GM21528 (cell line): ENCODE data around the gene GRAP2.
"Not testable (repeated sequence)": the region's sequence is repeated elsewhere in the genome, so short reads cannot be mapped to it uniquely, and the experiment has no call there.

Experiments
- ATAC-seq: cut with Tn5 transposase; IDR thresholded peaks from one replicate; pipeline ENCODE4 v1.9.1; 2021; ENCODE audit warnings: mild to moderate bottlenecking, moderate library complexity; ENCODE audit not compliant: unreplicated experiment, low FRiP score

Gene GRAP2

DNA sequence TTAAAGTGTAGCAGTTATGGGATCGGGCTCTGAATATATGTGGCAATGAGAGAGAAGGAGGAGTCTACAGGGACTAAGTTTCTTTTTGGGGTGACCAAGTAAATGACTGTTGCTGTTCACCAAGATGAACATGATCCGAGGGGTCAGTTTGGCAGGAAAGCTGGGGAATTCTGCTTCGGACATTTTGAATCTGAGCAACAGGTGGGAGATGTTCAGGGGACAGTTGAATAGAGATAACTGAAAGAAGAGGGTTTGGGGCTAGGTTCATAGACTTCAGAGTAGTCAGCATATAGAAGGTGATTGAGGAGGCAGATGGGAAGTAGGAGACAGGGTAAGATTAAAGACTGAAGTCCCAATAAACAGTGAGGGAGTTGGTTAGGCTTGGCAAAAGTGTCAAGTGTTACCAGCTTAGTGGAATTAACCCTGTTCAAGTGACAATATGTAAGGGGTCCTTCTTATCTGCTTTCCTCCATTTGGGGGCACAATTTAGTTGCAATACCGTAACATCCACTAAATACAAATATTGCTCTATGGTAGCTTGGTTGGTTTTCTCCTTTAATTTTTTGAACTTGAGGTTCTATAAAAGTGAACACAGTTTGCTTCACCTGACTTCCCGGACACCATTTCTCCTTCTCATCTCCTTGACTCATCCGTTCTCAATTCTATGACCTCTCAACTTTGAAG, 4.4 kb upstream of the GRAP2 start:
- ATAC-seq: no peak

DNA sequence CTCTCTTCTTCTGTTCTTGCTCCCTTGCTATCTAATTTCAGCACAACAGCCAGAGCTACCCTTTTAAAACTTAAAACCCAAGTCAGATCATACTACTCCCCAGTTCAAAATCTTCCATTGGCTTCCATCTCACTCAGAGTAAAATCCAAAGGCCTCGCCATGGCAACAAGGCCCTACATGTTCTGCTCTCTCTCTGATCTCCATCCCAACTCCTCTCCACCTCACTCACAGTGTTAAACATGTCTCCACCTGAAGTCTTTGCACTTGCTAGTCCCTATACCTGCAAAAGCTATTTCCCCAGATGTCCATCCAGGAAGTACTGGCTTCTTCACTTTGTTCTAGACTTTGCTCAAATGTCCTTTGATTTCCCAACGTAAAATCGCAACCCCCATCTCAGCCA, 3.0 kb upstream of the GRAP2 start:
- ATAC-seq: no peak

- ATAC-seq: no peak
Observed at GRCh38 chr22:39898997-39899396, 1.9 kb upstream of the GRAP2 start.

DNA sequence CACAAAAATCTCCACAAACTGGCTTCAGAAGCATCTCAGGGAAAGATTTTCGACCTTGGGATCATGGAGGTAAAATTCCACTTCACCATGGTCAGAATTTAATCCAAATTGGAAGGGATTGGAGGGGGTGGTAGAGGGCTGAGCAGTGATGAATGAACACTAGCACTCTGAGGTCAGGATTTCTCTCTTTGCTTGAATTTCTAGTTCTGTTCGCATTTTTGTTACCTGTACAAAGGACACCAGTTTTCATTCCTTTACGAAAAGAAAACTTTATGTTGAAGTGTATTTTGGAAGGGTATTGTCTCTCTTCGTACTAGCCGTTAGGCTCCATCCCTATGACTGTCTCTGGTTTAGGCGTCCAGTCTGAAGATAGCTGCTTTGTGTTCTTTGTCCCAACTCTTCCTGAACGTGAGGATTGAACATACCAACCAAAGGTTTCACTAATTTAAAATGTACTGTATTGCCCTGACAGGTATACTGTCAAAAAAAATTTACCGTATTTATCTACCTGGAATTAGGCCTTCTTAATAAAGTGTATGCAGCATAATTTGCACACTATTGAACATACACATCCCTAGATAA, 772 bp downstream of the GRAP2 start:
- no peak for ATAC-seq

- ATAC-seq: not testable (repeated sequence)
Observed at GRCh38 chr22:39904024-39904423, 3.1 kb downstream of the GRAP2 start.

- ATAC-seq: no peak
Observed at GRCh38 chr22:39904862-39905261, 4.0 kb downstream of the GRAP2 start.

DNA sequence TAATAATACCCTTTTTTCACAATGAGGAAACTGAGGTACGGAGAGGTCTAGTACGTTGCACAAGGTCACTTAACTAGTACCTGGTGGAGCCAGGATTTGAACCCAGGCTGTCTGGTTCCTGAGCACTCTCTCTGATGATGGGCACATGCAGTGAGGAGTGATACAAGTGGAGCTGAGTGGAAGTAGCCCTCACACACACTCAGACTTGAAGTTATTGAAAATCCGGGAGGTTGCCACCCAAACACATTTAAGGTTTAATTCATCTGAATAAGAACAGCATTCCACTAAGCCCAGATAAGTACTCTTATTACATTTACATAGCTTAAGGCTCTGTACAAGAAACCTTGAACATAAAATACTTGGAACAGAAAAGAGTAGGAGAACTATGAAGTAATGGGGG, 4.8 kb downstream of the GRAP2 start:
- ATAC-seq: no peak

- no peak for ATAC-seq
Observed at GRCh38 chr22:39906207-39906606, 5.3 kb downstream of the GRAP2 start.

GRCh38 chr22:39907047-39907446, 6.2 kb downstream of the GRAP2 start:
- ATAC-seq: no peak

GRCh38 chr22:39907605-39908097, 6.8 kb downstream of the GRAP2 start:
- no peak for ATAC-seq

- ATAC-seq: no peak
Observed at GRCh38 chr22:39908136-39908535, 7.3 kb downstream of the GRAP2 start.

DNA sequence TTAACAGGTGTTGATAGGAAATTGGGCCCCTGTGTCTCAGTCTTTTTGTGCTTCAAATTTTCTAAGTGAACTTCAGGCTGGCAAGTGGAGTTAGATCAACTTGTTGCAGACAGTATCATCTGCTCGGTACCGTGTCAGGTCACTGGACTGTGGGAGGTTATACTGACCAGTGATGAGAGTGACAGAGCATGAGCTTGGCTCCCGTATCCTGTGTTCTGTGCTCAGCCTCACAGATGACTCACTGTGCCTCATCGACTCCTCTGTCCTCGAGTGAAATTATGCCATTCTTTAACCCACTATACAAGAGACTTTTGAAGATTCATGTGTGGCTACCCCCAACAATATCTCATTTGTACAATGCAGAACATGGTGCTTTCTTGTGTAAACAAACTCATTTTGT, 7.9 kb downstream of the GRAP2 start:
- ATAC-seq: no peak

- no peak for ATAC-seq
Observed at GRCh38 chr22:39910876-39911613, 10.2 kb downstream of the GRAP2 start.

DNA sequence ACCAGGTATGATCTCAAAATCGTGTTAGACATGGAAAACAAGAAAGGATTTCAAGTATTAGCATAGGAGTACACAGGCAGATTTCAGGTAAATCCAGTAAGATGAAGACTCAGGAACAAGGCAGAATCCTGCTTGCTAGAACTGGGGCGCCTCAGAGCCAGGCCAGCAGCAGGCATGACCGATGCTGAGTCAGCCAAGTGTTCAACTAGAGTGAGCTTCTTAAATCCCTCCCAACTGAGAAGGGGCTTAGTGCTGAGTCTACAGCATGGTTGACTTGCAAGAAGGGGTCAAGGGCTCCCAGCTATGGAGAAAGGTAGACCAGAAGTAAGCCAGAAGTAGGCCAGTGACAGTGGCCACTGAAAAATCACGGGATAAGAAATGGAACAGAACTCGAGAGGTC, 12.4 kb downstream of the GRAP2 start:
- no peak for ATAC-seq

- no peak for ATAC-seq
Observed at GRCh38 chr22:39913886-39914285, 13.0 kb downstream of the GRAP2 start.

- no peak for ATAC-seq
Observed at GRCh38 chr22:39914584-39914983, 13.7 kb downstream of the GRAP2 start.

- ATAC-seq: no peak
Observed at GRCh38 chr22:39915295-39915726, 14.4 kb downstream of the GRAP2 start.

GRCh38 chr22:39916496-39916895, 15.6 kb downstream of the GRAP2 start:
- ATAC-seq: no peak

DNA sequence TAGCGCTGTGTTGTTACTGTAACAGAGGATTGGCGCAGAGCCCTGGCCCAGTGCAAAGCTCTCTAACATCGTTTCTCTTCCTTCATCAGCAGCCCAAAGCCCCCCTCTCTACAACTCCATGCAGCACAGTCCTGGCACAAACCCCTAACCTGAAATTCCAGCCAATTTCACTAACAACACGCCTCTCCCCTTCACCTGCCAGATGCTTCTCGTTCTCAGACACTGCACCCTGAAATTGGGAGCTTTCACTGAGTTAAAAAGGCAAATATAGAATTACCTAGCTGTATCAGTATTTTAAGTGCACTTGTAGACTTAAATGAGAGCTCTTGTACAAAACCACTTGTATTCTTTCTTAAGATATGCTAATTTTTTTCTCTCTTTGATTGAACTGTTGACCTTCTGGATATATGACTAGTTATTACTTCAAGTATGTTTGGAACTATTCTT, 16.3 kb downstream of the GRAP2 start:
- ATAC-seq: no peak

DNA sequence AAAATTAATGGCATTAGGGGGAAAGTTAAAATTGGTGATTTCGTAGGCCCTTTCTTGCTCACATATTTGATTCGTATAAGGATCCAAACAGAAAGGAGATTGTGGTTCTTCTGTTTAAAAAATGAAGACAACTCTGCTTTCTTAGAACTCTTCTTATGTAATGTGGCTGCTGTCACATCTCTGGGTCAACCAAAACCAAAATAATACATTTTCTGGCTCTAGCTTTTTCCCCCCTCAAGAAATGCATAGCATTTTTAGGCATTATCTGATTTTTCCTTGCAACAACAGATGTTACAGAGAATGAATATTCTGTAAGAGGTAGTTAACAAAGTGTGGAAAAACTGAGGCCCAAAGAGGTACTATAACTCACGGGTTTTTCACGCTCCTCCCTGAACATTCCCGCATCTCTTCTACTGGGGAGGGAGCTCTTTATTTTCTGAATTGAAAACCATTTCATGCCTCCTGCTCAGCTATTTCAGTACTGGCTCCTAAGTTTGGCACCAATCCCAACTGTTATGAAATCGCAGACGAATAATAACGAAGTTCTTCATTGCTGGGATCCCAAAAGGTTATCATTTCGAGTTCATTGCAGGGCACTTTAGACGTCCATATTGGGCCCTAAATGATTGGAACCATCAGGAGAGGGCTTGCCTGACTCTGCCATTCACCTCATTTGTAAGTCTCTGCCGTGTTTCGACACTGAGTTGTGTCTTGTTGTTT, 17.1 kb downstream of the GRAP2 start:
- no peak for ATAC-seq
